B cell (primary cell): ENCODE data around the gene EDNRA. TPM values are rescaled to one million over a fixed set of nuclear protein-coding genes. Genes with fewer than 3 reads are reported as not detected.

Experiments
- ATAC-seq: fragments of 200-7000 bp; cut with Tn5 transposase; one replicate; pipeline ENCODE4 v1.10.0; 2021; ENCODE audit warnings: low read depth, mild to moderate bottlenecking, moderate number of reproducible peaks, moderate library complexity
- CTCF ChIA-PET: fragments of 350-600 bp; sonication (Branson Sonifier 250); formaldehyde crosslinking; loops from one replicate; lab custom pipeline; 2021; ENCODE audit warnings: antibody characterized with exemption, inconsistent platforms; lab: Charles Lee
- POLR2A ChIA-PET: fragments of 350-600 bp; sonication (Branson Sonifier 250); formaldehyde crosslinking; loops from one replicate; lab custom pipeline; 2021; ENCODE audit warnings: antibody characterized with exemption; lab: Charles Lee
- DNase-seq: peaks from one replicate; pipeline ENCODE4 v3.0.0; 2013
- H2AFZ ChIP-seq: 2 replicates; pipeline ENCODE4 v1.6.1; 2012; ENCODE audit warnings: mild to moderate bottlenecking, low read depth, low read length; ENCODE audit not compliant: insufficient read depth, poor library complexity, severe bottlenecking
- H3K27ac ChIP-seq, 2 donors: 1 replicate in 1 of 2; 2 replicates in 1 of 2; pipeline ENCODE4 v1.5.1; 2012 to 2013; ENCODE audit warnings: low read length in 2 of 2, mild to moderate bottlenecking in 2 of 2, moderate library complexity in 1 of 2
- H3K27me3 ChIP-seq, 4 experiments: fragments of 200-600 bp in 1 of 4; sonication (generic) in 1 of 4; replicated peaks in 1 of 4; 1 replicate in 2 of 4; 2 replicates in 2 of 4; pipeline versions ENCODE4 v1.6.1 to v1.7.0; 2013 to 2016; ENCODE audit warnings: low read length in 3 of 4, mild to moderate bottlenecking in 2 of 4, mixed read lengths in 1 of 4, moderate library complexity in 1 of 4; ENCODE audit not compliant: insufficient read depth in 4 of 4, control insufficient read depth in 3 of 4; ENCODE audit errors: control extremely low read depth in 1 of 4
- H3K36me3 ChIP-seq, 2 experiments: replicated peaks in 1 of 2; 1 replicate in 1 of 2; 2 replicates in 1 of 2; pipeline versions ENCODE4 v1.6.1 to v1.7.1; 2013; ENCODE audit warnings: low read length in 1 of 2; ENCODE audit not compliant: insufficient read depth in 2 of 2, control insufficient read depth in 1 of 2; ENCODE audit errors: control extremely low read depth in 1 of 2, extremely low read depth in 1 of 2
- H3K4me1 ChIP-seq, 2 donors: fragments of 200-600 bp in 1 of 2; sonication (generic) in 1 of 2; 1 replicate in 1 of 2; 2 replicates in 1 of 2; pipeline versions ENCODE4 v1.5.1 to v1.6.1; 2013 to 2017; ENCODE audit warnings: low read length in 2 of 2; ENCODE audit not compliant: control insufficient read depth in 2 of 2, insufficient read depth in 2 of 2
- H3K4me2 ChIP-seq: replicated peaks from 2 replicates; pipeline ENCODE3; 2012; ENCODE audit warnings: mild to moderate bottlenecking, low read depth, low read length; ENCODE audit not compliant: poor library complexity, severe bottlenecking
- H3K4me3 ChIP-seq, 5 experiments: fragments of 200-600 bp in 1 of 5; sonication (generic) in 1 of 5; 1 replicate in 3 of 5; 2 replicates in 2 of 5; pipeline versions ENCODE4 v1.5.1 to v1.7.0; 2011 to 2016; ENCODE audit warnings: low read length in 4 of 5, mild to moderate bottlenecking in 4 of 5, low read depth in 2 of 5, control low read depth in 1 of 5, moderate library complexity in 1 of 5; ENCODE audit not compliant: insufficient read depth in 1 of 5; ENCODE audit errors: control extremely low read depth in 1 of 5, extremely low read depth in 1 of 5
- H3K79me2 ChIP-seq: fragments of 200-600 bp; sonication (generic); one replicate; pipeline ENCODE4 v1.6.0; 2016; ENCODE audit warnings: low read length; ENCODE audit not compliant: control insufficient read depth, insufficient read depth
- H3K9ac ChIP-seq: fragments of 200-600 bp; sonication (generic); 2 replicates; pipeline ENCODE4 v1.6.1; 2017; ENCODE audit warnings: mild to moderate bottlenecking, low read length, moderate library complexity
- H3K9me3 ChIP-seq, 3 donors: one replicate each; pipeline versions ENCODE4 v1.6.1 to v1.7.1; 2013; ENCODE audit warnings: low read length in 2 of 3; ENCODE audit not compliant: control insufficient read depth in 2 of 3, insufficient read depth in 1 of 3; ENCODE audit errors: control extremely low read depth in 1 of 3
- H4K20me1 ChIP-seq: 2 replicates; pipeline ENCODE4 v1.6.0; 2012; ENCODE audit warnings: mild to moderate bottlenecking, low read length; ENCODE audit not compliant: insufficient read depth, control insufficient read depth, poor library complexity, severe bottlenecking
- H3K27ac Mint-ChIP-seq: one replicate; pipeline ENCODE4 v1.8.0; 2021; ENCODE audit warnings: mixed read lengths
- H3K27me3 Mint-ChIP-seq: one replicate; pipeline ENCODE4 v1.8.0; 2021; ENCODE audit warnings: mixed read lengths
- H3K4me1 Mint-ChIP-seq: one replicate; pipeline ENCODE4 v1.8.0; 2021; ENCODE audit warnings: mixed read lengths
- H3K4me3 Mint-ChIP-seq: one replicate; pipeline ENCODE4 v1.8.0; 2021; ENCODE audit warnings: mixed read lengths
- H3K9me3 Mint-ChIP-seq: one replicate; pipeline ENCODE4 v1.8.0; 2022; ENCODE audit warnings: mixed read lengths; ENCODE audit not compliant: insufficient read depth
- CTCF ChIP-seq: fragments of 200-600 bp; IDR thresholded peaks from one replicate; pipeline ENCODE4 v1.8.0; 2022; ENCODE audit warnings: antibody characterized with exemption, mild to moderate bottlenecking
- EZH2 ChIP-seq: IDR thresholded peaks from 2 replicates; pipeline ENCODE4 v1.6.1; 2012; ENCODE audit warnings: borderline replicate concordance, low read depth, mild to moderate bottlenecking, moderate library complexity, low read length; ENCODE audit not compliant: insufficient read depth, poor library complexity, severe bottlenecking
- WGBS: methylation state at CpG from one replicate; pipeline ENCODE4 v1.1.5; 2013; ENCODE audit warnings: missing lambda C conversion rate; ENCODE audit not compliant: insufficient coverage; 5-methylcytosine and 5-hydroxymethylcytosine counted together
- intact Hi-C: fragments of 100-400 bp; cut with micrococcal nuclease; formaldehyde crosslinking; loops from one replicate; pipeline ENCODE4 v1.10.0; 2022
- polyA plus RNA-seq: library from polyadenylated mRNA; depleted of rRNA; stranded (reverse); fragments of >200 nt; gene quantifications from 2 replicates; pipeline ENCODE4 v1.2.3, GENCODE V29; 2012
- total RNA-seq, 2 donors: library from RNA; stranded (reverse); fragments of 120-200 nt in 1 of 2; gene quantifications; 1 replicate in 1 of 2; 2 replicates in 1 of 2; pipeline versions ENCODE4 v1.2.3 to v1.2.4, GENCODE V29; 2013 to 2022

EDNRA gene
- total and polyA plus RNA-seq, 2 donors (not counting 1 experiment from before 2014, with no cell fraction given) = not detected

GRCh38 chr4:147594107-147594506 lies 113.2 kb downstream of the EDNRA start:
- DNase-seq (no peak), ATAC-seq (no peak)
- H3K4me3 Mint-ChIP-seq = no peak overlapping the region
- H3K27ac Mint-ChIP-seq = no peak overlapping the region
- TF ChIP-seq EZH2 (no peak), CTCF (no peak)
- H3K9me3 Mint-ChIP-seq = no peaks in the 10 kb centered on the region
- H3K27me3 Mint-ChIP-seq = peaks cover 20% of the 10 kb centered on the region
- peaks cover 1% of the 10 kb centered on the region for H3K4me1 Mint-ChIP-seq
- intact Hi-C loops = loop anchor here (5.0 kb wide), 1 partner anchor 1252 kb away; no protein-coding TSS in a partner anchor
- H3K79me2 ChIP-seq = no peaks in the 10 kb centered on the region
- no peaks in the 10 kb centered on the region for H3K9me3 ChIP-seq
- WGBS = 84% methylated on average over 5 of the region's 5 CpGs
- H3K27ac ChIP-seq = no peak overlapping the region
- POLR2A ChIA-PET = no interaction called here
- H3K4me3 ChIP-seq = no peak overlapping the region
- no peaks in the 10 kb centered on the region for H3K36me3 ChIP-seq
- H3K4me2 ChIP-seq = no peak overlapping the region
- H2AFZ ChIP-seq = no peak overlapping the region
- no peak overlapping the region for H3K9ac ChIP-seq
- CTCF ChIA-PET = interaction anchor here (2.3 kb wide), 1 partner anchor 273 kb away, joined by 8 read pairs; no protein-coding TSS in a partner anchor
- no peaks in the 10 kb centered on the region for H4K20me1 ChIP-seq
- H3K4me1 ChIP-seq = no peaks in the 10 kb centered on the region
- H3K27me3 ChIP-seq = peaks cover 0 to 3% (median 0%) of the 10 kb centered on the region in 4 experiments

Other genes starting within 250 kb of the EDNRA start
- 25.8 and 27.5 TPM in 2 replicates for gene TMEM184C, start 136.3 kb downstream of the EDNRA start, total RNA-seq
- 4.9 and 8.2 TPM in 2 replicates for gene TMEM184C, start 136.3 kb downstream of the EDNRA start, polyA plus RNA-seq
- gene PRMT9, start 203.1 kb downstream of the EDNRA start, total RNA-seq = 11.0 and 12.3 TPM in 2 replicates
- 5.6 and 9.1 TPM in 2 replicates for gene PRMT9, start 203.1 kb downstream of the EDNRA start, polyA plus RNA-seq